HL-60 (cell line): ENCODE results near the gene LDLRAD3.

Experiments used
- DNase-seq, 2 experiments: peaks; one replicate each; pipeline ENCODE4 v3.0.0-alpha.2; 2010 to 2020; ENCODE audit warnings: low read depth in 1 of 2, low spot score in 1 of 2
- H3K27ac ChIP-seq: fragments of 250-450 bp; sonication (Bioruptor Pico); replicated peaks from 2 replicates; pipeline ENCODE4 v1.5.1; 2020; ENCODE audit warnings: mild to moderate bottlenecking, moderate library complexity
- H3K27me3 ChIP-seq: fragments of 250-450 bp; sonication (Bioruptor Pico); 2 replicates; pipeline ENCODE4 v1.5.1; 2021; ENCODE audit warnings: mild to moderate bottlenecking, moderate library complexity; ENCODE audit not compliant: insufficient read depth, poor library complexity, severe bottlenecking
- H3K4me3 ChIP-seq: replicated peaks from 2 replicates; pipeline ENCODE4 v1.5.1; 2011; ENCODE audit warnings: mild to moderate bottlenecking, control low read depth, low read length; ENCODE audit not compliant: insufficient read depth
- GABPA ChIP-seq: IDR thresholded peaks from 2 replicates; pipeline ENCODE4 v1.6.1; 2012; ENCODE audit warnings: low read depth
- POLR2AphosphoS5 ChIP-seq: IDR thresholded peaks from 2 replicates; pipeline ENCODE4 v1.6.1; 2012; ENCODE audit warnings: low read depth
- REST ChIP-seq: IDR thresholded peaks from 2 replicates; pipeline ENCODE4 v1.6.1; 2012; ENCODE audit warnings: low read depth; ENCODE audit not compliant: insufficient replicate concordance
- SPI1 ChIP-seq: IDR thresholded peaks from 2 replicates; pipeline ENCODE4 v1.6.1; 2012; ENCODE audit warnings: low read depth, mild to moderate bottlenecking, borderline replicate concordance
- TF ChIP-seq, protein P1 (sequence below): IDR thresholded peaks from one replicate; pipeline ENCODE4 v1.5.1; 2011; ENCODE audit warnings: low read length, control low read depth, inconsistent platforms; ENCODE audit not compliant: insufficient read depth

The LDLRAD3 gene

DNA sequence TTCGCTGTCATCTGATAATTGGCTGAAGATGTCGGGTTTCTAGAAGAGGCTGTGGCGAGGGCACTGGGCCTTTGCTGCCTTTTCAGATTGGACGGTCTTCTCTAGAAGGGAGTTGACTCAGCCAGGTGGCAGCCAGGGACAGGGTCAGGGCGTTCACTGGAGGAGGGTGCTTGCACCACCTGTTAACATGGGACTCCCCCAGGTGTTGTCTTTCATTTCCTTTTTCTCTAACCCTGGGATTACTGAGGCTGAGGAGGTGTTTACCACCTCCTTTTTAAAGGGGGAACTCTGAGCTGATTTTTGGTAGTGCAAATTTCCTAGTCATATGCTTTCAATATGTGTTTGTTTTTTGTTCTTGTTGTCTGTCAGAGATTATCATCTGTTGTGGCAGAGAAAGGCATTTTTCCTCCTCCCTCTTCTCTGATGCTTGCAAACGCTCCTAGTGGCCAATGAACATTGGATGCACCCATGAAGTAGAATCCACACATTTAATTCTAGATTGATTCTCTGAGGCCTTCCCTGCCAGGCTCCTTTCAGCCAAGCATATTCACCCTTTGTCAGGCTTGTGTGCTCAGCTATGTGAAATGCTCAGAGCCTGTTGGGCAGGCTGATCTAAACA lies 54.1 kb downstream of the LDLRAD3 start:
- DNase-seq: no peak
- Histone ChIP-seq H3K27ac (no peak overlapping the region), H3K27me3 (no peaks in the 10 kb centered on the region), H3K4me3 (no peak overlapping the region)
- no peak for TF ChIP-seq REST
- TF ChIP-seq, protein P1, sequence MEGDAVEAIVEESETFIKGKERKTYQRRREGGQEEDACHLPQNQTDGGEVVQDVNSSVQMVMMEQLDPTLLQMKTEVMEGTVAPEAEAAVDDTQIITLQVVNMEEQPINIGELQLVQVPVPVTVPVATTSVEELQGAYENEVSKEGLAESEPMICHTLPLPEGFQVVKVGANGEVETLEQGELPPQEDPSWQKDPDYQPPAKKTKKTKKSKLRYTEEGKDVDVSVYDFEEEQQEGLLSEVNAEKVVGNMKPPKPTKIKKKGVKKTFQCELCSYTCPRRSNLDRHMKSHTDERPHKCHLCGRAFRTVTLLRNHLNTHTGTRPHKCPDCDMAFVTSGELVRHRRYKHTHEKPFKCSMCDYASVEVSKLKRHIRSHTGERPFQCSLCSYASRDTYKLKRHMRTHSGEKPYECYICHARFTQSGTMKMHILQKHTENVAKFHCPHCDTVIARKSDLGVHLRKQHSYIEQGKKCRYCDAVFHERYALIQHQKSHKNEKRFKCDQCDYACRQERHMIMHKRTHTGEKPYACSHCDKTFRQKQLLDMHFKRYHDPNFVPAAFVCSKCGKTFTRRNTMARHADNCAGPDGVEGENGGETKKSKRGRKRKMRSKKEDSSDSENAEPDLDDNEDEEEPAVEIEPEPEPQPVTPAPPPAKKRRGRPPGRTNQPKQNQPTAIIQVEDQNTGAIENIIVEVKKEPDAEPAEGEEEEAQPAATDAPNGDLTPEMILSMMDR: no peak
- no peak for TF ChIP-seq SPI1
- TF ChIP-seq GABPA: no peak
- no peak for TF ChIP-seq POLR2AphosphoS5

DNA sequence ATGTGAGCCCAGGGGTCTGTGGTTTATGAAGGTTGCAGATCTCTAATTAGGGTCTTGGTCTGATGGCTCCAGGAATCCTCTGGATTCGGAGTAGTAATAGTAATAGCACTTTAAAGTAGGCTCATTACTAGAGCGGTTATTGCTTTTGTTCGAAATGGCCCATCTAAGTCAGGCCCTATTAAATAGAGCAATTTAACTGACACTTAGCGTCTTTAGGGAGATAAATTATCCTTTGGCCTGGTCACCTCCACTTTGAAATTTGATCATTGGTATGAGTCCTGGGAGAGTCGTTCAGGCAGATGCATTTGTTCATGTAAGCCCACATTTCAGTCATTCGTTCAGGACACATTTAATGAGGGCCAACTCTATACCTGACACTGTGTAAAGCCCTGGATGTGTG lies 54.8 kb downstream of the LDLRAD3 start:
- TF ChIP-seq SPI1 (no peak), REST (no peak), GABPA (no peak), POLR2AphosphoS5 (no peak)
- TF ChIP-seq, protein P1: no peak
- H3K4me3 ChIP-seq: no peak overlapping the region
- no peak overlapping the region for H3K27ac ChIP-seq
- H3K27me3 ChIP-seq: no peaks in the 10 kb centered on the region
- DNase-seq: no peak

- DNase-seq: no peak
- TF ChIP-seq GABPA: no peak
- no peak for TF ChIP-seq REST
- TF ChIP-seq, protein P1: no peak
- TF ChIP-seq SPI1: no peak
- no peak overlapping the region for H3K27ac ChIP-seq
Measured at GRCh38 chr11:36000616-36001190, 56.8 kb downstream of the LDLRAD3 start.

More at GRCh38 chr11:36000616-36001190, 56.8 kb downstream of the LDLRAD3 start:
- no peaks in the 10 kb centered on the region for H3K27me3 ChIP-seq
- no peak overlapping the region for H3K4me3 ChIP-seq
